OCI-LY3 (cell line): ENCODE data around the gene TTI1.

Experiments
- H2AFZ ChIP-seq: fragments of 200-600, 300-600 bp; shearing (Covaris generic); 2 replicates; pipeline ENCODE4 v1.6.0; 2014; ENCODE audit warnings: antibody characterized with exemption, low read depth, low read length
- H3K27ac ChIP-seq: fragments of 200-600, 300-600 bp; sonication (generic); 2 replicates; pipeline ENCODE4 v1.5.1; 2014; ENCODE audit warnings: mild to moderate bottlenecking, low read length, moderate library complexity, mixed read lengths
- H3K27me3 ChIP-seq: fragments of 200-600, 300-600 bp; sonication (generic); 2 replicates; pipeline ENCODE4 v1.6.1; 2014; ENCODE audit warnings: low read depth, low read length, mixed read lengths
- H3K36me3 ChIP-seq: fragments of 200-600, 300-600 bp; sonication (generic); replicated peaks from 2 replicates; pipeline ENCODE3; 2014; ENCODE audit warnings: low read depth, low read length, mixed read lengths
- H3K4me1 ChIP-seq: fragments of 300-600, 200-600 bp; sonication (generic); 2 replicates; pipeline ENCODE4 v1.6.1; 2014; ENCODE audit warnings: low read length, mixed read lengths
- H3K4me2 ChIP-seq: fragments of 200-600, 300-600 bp; sonication (generic); 2 replicates; pipeline ENCODE4 v1.6.1; 2014; ENCODE audit warnings: low read length, mixed read lengths
- H3K4me3 ChIP-seq: fragments of 300-600, 200-600 bp; sonication (generic); 2 replicates; pipeline ENCODE4 v1.5.1; 2014; ENCODE audit warnings: antibody characterized with exemption, mild to moderate bottlenecking, low read length, moderate library complexity
- H3K79me2 ChIP-seq: fragments of 300-600, 200-600 bp; shearing (Covaris generic); 2 replicates; pipeline ENCODE4 v1.6.1; 2014; ENCODE audit warnings: mild to moderate bottlenecking, low read length, mixed read lengths
- H3K9ac ChIP-seq: fragments of 300-600, 200-600 bp; shearing (Covaris generic); 2 replicates; pipeline ENCODE4 v1.6.0; 2014; ENCODE audit warnings: mild to moderate bottlenecking, low read length, moderate library complexity
- H3K9me3 ChIP-seq: fragments of 200-600, 300-600 bp; shearing (Covaris generic); 2 replicates; pipeline ENCODE4 v1.6.1; 2014; ENCODE audit warnings: low read length, mixed read lengths; ENCODE audit not compliant: insufficient read depth
- H4K20me1 ChIP-seq: fragments of 200-600, 300-600 bp; sonication (generic); 2 replicates; pipeline ENCODE4 v1.6.1; 2016; ENCODE audit warnings: low read length, mixed read lengths; ENCODE audit not compliant: insufficient read depth
- CTCF ChIP-seq: fragments of 200-600, 300-600 bp; sonication (generic); IDR thresholded peaks from 2 replicates; pipeline ENCODE4 v1.5.1; 2014; ENCODE audit warnings: antibody characterized with exemption, low read length, low read depth
- EZH2phosphoT487 ChIP-seq: fragments of 200-600 bp; shearing (Covaris generic); IDR thresholded peaks from 2 replicates; pipeline ENCODE4 v1.6.1; 2018; ENCODE audit warnings: antibody characterized with exemption, mixed run types, low read depth

Gene TTI1

GRCh38 chr20:37934634-37935375, 98.5 kb downstream of the TTI1 start:
- no peak overlapping the region for H3K4me2 ChIP-seq
- no peaks in the 10 kb centered on the region for H3K27me3 ChIP-seq

GRCh38 chr20:37933786-37934633, 99.2 kb downstream of the TTI1 start:
- Histone ChIP-seq H3K36me3 (no peaks in the 10 kb centered on the region), H3K4me2 (no peak overlapping the region), H2AFZ (no peak overlapping the region), H3K4me1 (peaks cover 10% of the 10 kb centered on the region; the same call in 1 of the 2 replicates), H3K9me3 (no peaks in the 10 kb centered on the region), H4K20me1 (no peaks in the 10 kb centered on the region), H3K9ac (no peak overlapping the region), H3K27ac (no peak overlapping the region), H3K4me3 (no peak overlapping the region), H3K79me2 (no peaks in the 10 kb centered on the region), H3K27me3 (no peaks in the 10 kb centered on the region)
- TF ChIP-seq CTCF (no peak), EZH2phosphoT487 (no peak)

More at GRCh38 chr20:37934634-37935375, 98.5 kb downstream of the TTI1 start:
- Histone ChIP-seq H3K36me3 (no peaks in the 10 kb centered on the region), H3K79me2 (no peaks in the 10 kb centered on the region), H3K4me1 (peaks cover 4% of the 10 kb centered on the region; the same call in 1 of the 2 replicates), H3K9ac (no peak overlapping the region), H3K9me3 (no peaks in the 10 kb centered on the region), H2AFZ (no peak overlapping the region), H3K4me3 (no peak overlapping the region), H4K20me1 (no peaks in the 10 kb centered on the region), H3K27ac (no peak overlapping the region)
- no peak for TF ChIP-seq CTCF
